Upper lobe of left lung (tissue), 4 donors: ENCODE results near the gene FUCA1.

Experiments used
- CTCF ChIP-seq, 6 experiments: fragments of 450-650 bp in 4 of 6; fragments of 200-600 bp in 2 of 6; sonication (generic) in 2 of 6; IDR thresholded peaks; one replicate each; pipeline ENCODE4 v1.5.1; 2016 to 2019; ENCODE audit warnings: antibody characterized with exemption in 6 of 6
- POLR2A ChIP-seq, 4 donors: fragments of 450-650 bp; IDR thresholded peaks; one replicate each; pipeline ENCODE4 v1.5.1; 2016 to 2017; ENCODE audit warnings: antibody characterized with exemption in 4 of 4, mild to moderate bottlenecking in 2 of 4

- TF ChIP-seq CTCF (IDR thresholded peaks at IDR 0.05) (no peak), POLR2A (IDR thresholded peaks at IDR 0.05) (peak in 3 of 4 donors; percentile 41 to 86 (median 69))
Measured at GRCh38 chr1:23799570-23800399, 68.3 kb downstream of the FUCA1 start.
